ENCODE results near the gene PTPN6.

DNA sequence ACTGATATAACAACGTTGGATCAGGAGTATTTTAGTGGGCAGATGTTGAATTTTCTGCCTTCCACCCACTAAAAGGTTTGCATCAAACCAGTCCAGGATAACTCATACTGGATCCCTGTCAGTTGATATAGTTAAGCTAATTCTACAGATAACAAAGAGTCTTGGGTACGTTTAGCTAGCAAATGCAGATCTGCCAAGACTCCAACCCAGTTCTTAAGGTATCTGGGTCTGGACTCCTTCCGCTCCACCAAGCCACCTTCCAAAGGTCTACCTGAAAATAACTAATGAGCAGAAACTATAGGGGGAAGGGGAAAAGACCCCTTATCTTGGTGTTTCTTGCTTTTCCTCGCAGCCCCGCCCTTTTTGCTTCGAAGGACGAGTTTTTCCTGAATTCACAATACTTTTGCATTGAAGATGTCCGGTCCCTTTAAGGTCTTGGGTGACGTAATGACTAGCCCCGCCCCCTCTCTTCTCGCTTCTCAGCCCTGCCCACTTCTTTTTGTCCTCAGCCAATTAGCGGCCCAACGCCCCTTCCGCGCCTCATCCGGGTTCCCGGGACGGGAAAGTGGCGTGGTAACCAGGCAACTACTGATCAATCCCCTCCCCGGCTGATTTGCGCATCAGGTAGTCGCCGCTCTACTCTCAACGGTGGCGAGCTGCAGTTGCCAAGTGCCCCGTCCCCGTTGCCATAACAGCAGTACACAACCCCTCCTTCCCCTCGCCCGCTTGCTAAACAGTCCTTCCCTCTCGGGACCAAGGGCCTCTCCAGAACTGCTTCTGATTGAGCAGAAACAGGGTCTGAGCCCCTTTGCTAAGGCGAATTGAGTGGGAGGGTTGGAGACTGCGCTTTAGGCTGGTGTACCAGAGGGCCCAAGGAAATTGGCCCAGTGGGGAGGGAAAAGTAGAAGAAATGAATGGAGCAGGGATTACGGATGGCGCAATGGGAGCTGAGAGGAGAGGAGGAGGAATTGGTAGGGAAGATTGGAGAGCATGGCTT, 46.6 kb upstream of the PTPN6 start, which contains the start of gene LRRC23:
- TF ChIP-seq, protein P1, sequence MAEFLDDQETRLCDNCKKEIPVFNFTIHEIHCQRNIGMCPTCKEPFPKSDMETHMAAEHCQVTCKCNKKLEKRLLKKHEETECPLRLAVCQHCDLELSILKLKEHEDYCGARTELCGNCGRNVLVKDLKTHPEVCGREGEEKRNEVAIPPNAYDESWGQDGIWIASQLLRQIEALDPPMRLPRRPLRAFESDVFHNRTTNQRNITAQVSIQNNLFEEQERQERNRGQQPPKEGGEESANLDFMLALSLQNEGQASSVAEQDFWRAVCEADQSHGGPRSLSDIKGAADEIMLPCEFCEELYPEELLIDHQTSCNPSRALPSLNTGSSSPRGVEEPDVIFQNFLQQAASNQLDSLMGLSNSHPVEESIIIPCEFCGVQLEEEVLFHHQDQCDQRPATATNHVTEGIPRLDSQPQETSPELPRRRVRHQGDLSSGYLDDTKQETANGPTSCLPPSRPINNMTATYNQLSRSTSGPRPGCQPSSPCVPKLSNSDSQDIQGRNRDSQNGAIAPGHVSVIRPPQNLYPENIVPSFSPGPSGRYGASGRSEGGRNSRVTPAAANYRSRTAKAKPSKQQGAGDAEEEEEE (CRISPR knock-in tag; IDR thresholded peaks at IDR 0.05; ENCODE audit: borderline replicate concordance) = no peak
- TF ChIP-seq CREB1 (IDR thresholded peaks at IDR 0.05) (peak; percentile 89), CREB1 (CRISPR knock-in tag; IDR thresholded peaks at IDR 0.05) (peak; percentile 93), ZNF782 (CRISPR knock-in tag; IDR thresholded peaks at IDR 0.05; ENCODE audit: borderline replicate concordance) (no peak), BRCA1 (CRISPR knock-in tag; IDR thresholded peaks at IDR 0.05) (no peak), JUND (CRISPR knock-in tag; IDR thresholded peaks at IDR 0.05) (0 out of 2 replicates have a peak, but pooled peaks have one; percentile 23), MIER3 (CRISPR knock-in tag; IDR thresholded peaks at IDR 0.05; ENCODE audit: borderline replicate concordance) (no peak), EZH2 (conservative IDR thresholded peaks at IDR 0.05; ENCODE audit: low read depth, low read length) (no peak), POLR2AphosphoS5 (IDR thresholded peaks at IDR 0.05; ENCODE audit: low read depth, low read length) (peak; percentile 58), ZMAT3 (CRISPR knock-in tag; conservative IDR thresholded peaks at IDR 0.05) (no peak), ZNF713 (CRISPR knock-in tag; IDR thresholded peaks at IDR 0.05) (no peak), ZNF124 (CRISPR knock-in tag; IDR thresholded peaks at IDR 0.05) (no peak; the same call in 1 of the 2 replicates), NR2F1 (CRISPR knock-in tag; IDR thresholded peaks at IDR 0.05) (no peak)
- TF ChIP-seq, protein P2, sequence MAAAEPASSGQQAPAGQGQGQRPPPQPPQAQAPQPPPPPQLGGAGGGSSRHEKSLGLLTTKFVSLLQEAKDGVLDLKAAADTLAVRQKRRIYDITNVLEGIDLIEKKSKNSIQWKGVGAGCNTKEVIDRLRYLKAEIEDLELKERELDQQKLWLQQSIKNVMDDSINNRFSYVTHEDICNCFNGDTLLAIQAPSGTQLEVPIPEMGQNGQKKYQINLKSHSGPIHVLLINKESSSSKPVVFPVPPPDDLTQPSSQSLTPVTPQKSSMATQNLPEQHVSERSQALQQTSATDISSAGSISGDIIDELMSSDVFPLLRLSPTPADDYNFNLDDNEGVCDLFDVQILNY (CRISPR knock-in tag; conservative IDR thresholded peaks at IDR 0.05) = no peak
